Measurements from ENCODE around the gene TNFRSF1A.

TNFRSF1A gene

GRCh38 chr12:6280672-6281071 lies 61.2 kb downstream of the TNFRSF1A start:
- Mint-ChIP-seq H3K27me3 (peaks cover 11% of the 10 kb centered on the region), H3K4me3 (no peak overlapping the region), H3K9me3 (ENCODE audit: low read depth) (no peaks in the 10 kb centered on the region), H3K27ac (no peak overlapping the region), H3K36me3 (no peaks in the 10 kb centered on the region), H3K4me1 (ENCODE audit: low read depth) (peaks cover 8% of the 10 kb centered on the region)

DNA sequence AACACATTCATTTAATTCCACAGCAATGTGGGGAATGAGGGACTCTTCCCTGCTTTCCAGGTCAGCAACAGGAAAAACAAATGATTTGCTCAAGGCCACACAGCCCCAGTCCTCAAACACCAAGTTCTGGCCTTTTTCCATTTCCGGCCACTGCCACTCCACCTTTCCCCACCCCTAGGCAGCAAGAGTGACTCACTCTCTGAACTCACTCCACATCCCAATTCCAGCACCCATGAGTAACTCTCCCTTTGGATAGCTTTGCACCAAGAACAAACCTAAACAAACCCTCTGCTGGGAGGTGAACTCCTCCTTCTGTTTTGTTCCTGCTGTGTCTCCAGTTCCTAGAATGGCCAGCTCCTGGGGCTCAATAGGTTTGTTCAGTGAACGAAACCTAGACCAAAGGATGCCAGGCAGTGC lies 61.8 kb downstream of the TNFRSF1A start:
- Mint-ChIP-seq H3K27me3 (peaks cover 12% of the 10 kb centered on the region), H3K27ac (no peak overlapping the region), H3K9me3 (ENCODE audit: low read depth) (no peaks in the 10 kb centered on the region)

GRCh38 chr12:6279631-6280030 lies 62.2 kb downstream of the TNFRSF1A start:
- Mint-ChIP-seq H3K4me3 (no peak overlapping the region), H3K36me3 (no peaks in the 10 kb centered on the region), H3K4me1 (ENCODE audit: low read depth) (peaks cover 6% of the 10 kb centered on the region), H3K27me3 (peaks cover 15% of the 10 kb centered on the region), H3K9me3 (ENCODE audit: low read depth) (no peaks in the 10 kb centered on the region), H3K27ac (no peak overlapping the region)

More for the DNA sequence above, 61.8 kb downstream of the TNFRSF1A start:
- H3K4me1 Mint-ChIP-seq (ENCODE audit: low read depth), result peaks cover 6% of the 10 kb centered on the region
- H3K36me3 Mint-ChIP-seq, result no peaks in the 10 kb centered on the region
- H3K4me3 Mint-ChIP-seq, result no peak overlapping the region

DNA sequence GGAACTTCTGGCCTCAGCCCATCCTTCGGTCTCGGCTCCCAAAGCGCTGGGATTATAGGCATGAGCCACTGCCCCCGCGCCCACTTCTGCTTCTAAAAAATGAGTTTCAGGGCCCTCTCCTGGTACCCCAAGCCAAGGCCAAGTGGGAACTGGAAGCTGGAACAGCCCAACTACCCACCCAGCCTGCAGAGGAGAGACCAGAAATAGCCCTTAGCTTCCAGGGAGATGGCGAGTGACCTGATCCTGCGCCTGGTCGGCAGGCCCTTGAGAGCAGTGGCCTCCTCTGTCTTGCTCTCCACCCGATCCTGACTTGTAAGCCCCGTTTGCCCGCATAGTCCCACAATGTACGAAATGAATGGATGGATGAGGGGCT lies 62.6 kb downstream of the TNFRSF1A start:
- Mint-ChIP-seq H3K27me3 (peaks cover 15% of the 10 kb centered on the region), H3K27ac (no peak overlapping the region), H3K36me3 (no peaks in the 10 kb centered on the region), H3K4me1 (ENCODE audit: low read depth) (peaks cover 6% of the 10 kb centered on the region), H3K4me3 (peak overlapping the region; percentile 53), H3K9me3 (ENCODE audit: low read depth) (no peaks in the 10 kb centered on the region)
